Activated T-cell treated with anti-CD3 and anti-CD28 coated beads, Interleukin-2, amount 50 U/mL, for 24 hours (primary cell): ENCODE results near the gene APBA2.

Experiments
- DNase-seq: peaks from one replicate; pipeline ENCODE4 v3.0.0-alpha.2; 2020
- H3K27ac Mint-ChIP-seq: 2 replicates; pipeline ENCODE4 v1.8.0; 2020; ENCODE audit warnings: mild to moderate bottlenecking, mixed read lengths
- H3K27me3 Mint-ChIP-seq: 2 replicates; pipeline ENCODE4 v1.8.0; 2020; ENCODE audit warnings: mixed read lengths
- H3K36me3 Mint-ChIP-seq: 2 replicates; pipeline ENCODE4 v1.8.0; 2020; ENCODE audit warnings: low read depth, mixed read lengths
- H3K4me1 Mint-ChIP-seq: 2 replicates; pipeline ENCODE4 v1.8.0; 2020; ENCODE audit warnings: low read depth, mixed read lengths
- H3K4me3 Mint-ChIP-seq: 2 replicates; pipeline ENCODE4 v1.8.0; 2020; ENCODE audit warnings: mild to moderate bottlenecking, moderate library complexity, mixed read lengths
- H3K9me3 Mint-ChIP-seq: 2 replicates; pipeline ENCODE4 v1.8.0; 2020; ENCODE audit warnings: mixed read lengths

The APBA2 gene

DNA sequence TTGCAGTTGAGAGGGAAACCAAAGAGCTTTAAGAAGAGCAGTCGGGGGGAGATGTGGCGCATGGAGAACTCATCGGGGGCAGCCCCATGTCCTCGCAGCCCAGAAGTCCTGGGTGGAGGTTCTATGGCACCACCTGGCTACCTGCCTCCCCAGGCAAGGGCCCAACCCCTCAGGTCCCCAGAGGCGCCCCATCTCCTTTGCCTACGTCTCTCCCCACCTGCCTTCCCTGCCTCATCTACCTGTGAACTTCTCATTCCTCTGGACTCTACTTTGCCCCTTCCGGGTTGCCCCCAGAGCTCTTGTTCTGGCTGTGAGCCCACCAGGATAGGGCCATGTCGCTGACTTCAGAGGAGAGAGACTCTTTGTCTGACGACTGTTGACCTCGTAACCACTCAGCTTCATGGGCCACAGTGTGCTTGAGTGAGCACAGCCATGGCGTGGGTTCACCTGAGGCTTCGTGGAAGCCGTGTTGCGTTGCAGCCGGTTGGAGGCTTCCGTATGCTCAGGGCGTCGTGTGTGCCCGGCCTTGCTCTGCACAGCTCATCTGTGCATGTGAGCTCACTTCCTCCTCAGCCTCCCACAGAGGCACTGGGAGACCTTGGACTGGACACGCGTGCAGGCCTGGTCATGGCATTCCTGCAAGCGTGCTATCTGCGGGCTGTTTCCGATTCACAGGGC, 13.4 kb downstream of the APBA2 start:
- Mint-ChIP-seq H3K27ac (no peak overlapping the region), H3K4me3 (no peak overlapping the region)

DNA sequence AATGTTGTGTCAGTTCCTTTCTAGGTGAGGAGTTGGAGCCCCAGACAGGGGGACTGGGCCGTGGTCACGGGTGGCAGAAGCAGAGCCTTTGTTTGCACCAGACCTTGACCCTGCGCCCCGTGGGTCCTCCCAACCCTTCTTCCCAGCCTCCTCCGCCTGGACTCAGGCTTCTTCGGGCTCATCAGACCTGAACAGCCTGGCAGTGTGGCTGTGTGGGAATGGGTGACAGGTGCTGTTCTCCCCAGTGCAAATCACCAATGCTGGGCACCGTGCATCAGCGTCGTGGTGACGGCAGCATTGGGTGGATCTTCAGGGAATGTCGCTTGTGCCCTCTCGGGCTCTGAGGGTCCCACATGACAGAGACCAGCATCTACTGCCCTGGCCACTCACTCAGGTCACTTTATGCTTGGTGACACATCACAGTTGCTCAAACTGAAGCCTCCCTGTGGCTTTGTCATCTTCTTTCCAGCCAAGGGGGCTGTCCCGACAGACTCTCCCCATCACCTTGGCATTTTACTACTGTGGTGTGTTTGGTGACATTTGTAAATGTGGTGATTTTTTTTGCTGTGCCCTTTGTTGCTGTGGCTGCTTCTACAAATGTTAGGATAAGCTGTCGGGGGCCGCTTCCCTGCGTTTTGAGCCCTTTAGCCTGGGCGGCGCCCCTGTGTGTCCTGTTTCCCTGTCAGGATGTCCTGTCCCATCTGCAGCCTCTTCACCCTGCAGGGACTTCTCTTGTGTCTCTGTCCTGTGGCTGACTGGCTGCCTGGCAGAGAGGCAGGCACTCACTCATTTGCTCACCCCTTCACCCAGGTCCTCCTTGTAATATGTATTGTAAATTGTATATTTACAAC, 14.5 kb downstream of the APBA2 start:
- no peaks in the 10 kb centered on the region for H3K27me3 Mint-ChIP-seq
- H3K36me3 Mint-ChIP-seq = no peaks in the 10 kb centered on the region
- H3K4me3 Mint-ChIP-seq = no peak overlapping the region
- peaks cover 78% of the 10 kb centered on the region for H3K4me1 Mint-ChIP-seq
- no peaks in the 10 kb centered on the region for H3K9me3 Mint-ChIP-seq
- no peak for DNase-seq
- peak overlapping the region; percentile 24 for H3K27ac Mint-ChIP-seq

More for the DNA sequence above, 13.4 kb downstream of the APBA2 start:
- H3K9me3 Mint-ChIP-seq = no peaks in the 10 kb centered on the region
- peaks cover 71% of the 10 kb centered on the region for H3K4me1 Mint-ChIP-seq
- no peaks in the 10 kb centered on the region for H3K27me3 Mint-ChIP-seq
- no peaks in the 10 kb centered on the region for H3K36me3 Mint-ChIP-seq
- no peak for DNase-seq

DNA sequence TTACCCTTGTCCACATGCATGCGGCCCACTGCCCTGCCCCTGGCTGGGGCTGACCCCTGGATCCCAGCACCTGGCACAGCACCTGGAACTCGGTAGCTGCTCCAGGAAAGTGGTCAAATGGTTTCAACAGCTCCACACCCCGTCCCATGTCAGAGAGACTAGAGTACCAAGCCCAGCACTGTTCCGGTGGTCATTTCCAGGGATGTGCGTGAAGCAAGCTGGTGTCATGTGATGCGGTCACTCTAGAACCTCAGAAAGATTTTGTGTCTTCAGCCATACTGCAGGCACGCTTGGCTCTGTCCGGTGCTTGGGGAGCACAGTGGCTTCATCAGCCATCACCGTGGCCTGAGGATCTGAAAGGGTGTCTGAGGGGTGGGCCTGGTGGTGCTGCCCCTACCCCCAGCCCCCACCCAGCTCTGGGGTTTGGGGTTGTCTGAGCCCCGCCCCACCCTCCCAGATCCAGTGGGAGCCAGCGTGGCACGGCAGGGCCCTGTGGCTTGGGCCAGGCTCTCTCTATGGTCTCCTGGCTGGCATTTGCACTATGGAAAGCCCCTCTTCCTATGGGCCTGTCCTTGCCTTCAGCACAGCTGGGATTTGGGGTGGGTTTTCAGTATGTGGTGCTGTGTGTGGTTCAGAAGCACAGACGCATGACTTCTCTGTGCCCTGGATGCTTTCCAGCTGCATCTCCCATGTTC, 15.3 kb downstream of the APBA2 start:
- Mint-ChIP-seq H3K27ac (peak overlapping the region; percentile 24), H3K27me3 (no peaks in the 10 kb centered on the region), H3K4me3 (no peak overlapping the region), H3K9me3 (no peaks in the 10 kb centered on the region), H3K36me3 (no peaks in the 10 kb centered on the region), H3K4me1 (peaks cover 85% of the 10 kb centered on the region)
- DNase-seq = no peak

- H3K36me3 Mint-ChIP-seq = no peaks in the 10 kb centered on the region
- H3K9me3 Mint-ChIP-seq = no peaks in the 10 kb centered on the region
- no peak overlapping the region for H3K27ac Mint-ChIP-seq
- H3K27me3 Mint-ChIP-seq = no peaks in the 10 kb centered on the region
- H3K4me1 Mint-ChIP-seq = peaks cover 87% of the 10 kb centered on the region
- DNase-seq = no peak
- H3K4me3 Mint-ChIP-seq = no peak overlapping the region
These were observed 15.8 kb downstream of the APBA2 start for GRCh38 chr15:28901587-28901980.

- no peaks in the 10 kb centered on the region for H3K27me3 Mint-ChIP-seq
These were observed 16.4 kb downstream of the APBA2 start for GRCh38 chr15:28901987-28902745.

GRCh38 chr15:28902856-28903255, 17.1 kb downstream of the APBA2 start:
- no peaks in the 10 kb centered on the region for H3K9me3 Mint-ChIP-seq
- peak overlapping the region; percentile 42 for H3K27ac Mint-ChIP-seq
- H3K4me3 Mint-ChIP-seq = no peak overlapping the region
- DNase-seq = peak; percentile 12
- H3K27me3 Mint-ChIP-seq = no peaks in the 10 kb centered on the region
- H3K36me3 Mint-ChIP-seq = no peaks in the 10 kb centered on the region
- peaks cover 88% of the 10 kb centered on the region for H3K4me1 Mint-ChIP-seq

More at GRCh38 chr15:28901987-28902745, 16.4 kb downstream of the APBA2 start:
- Mint-ChIP-seq H3K9me3 (no peaks in the 10 kb centered on the region), H3K4me1 (peaks cover 85% of the 10 kb centered on the region), H3K4me3 (no peak overlapping the region), H3K27ac (peak overlapping the region; percentile 53), H3K36me3 (no peaks in the 10 kb centered on the region)
- peak; percentile 16 for DNase-seq

DNA sequence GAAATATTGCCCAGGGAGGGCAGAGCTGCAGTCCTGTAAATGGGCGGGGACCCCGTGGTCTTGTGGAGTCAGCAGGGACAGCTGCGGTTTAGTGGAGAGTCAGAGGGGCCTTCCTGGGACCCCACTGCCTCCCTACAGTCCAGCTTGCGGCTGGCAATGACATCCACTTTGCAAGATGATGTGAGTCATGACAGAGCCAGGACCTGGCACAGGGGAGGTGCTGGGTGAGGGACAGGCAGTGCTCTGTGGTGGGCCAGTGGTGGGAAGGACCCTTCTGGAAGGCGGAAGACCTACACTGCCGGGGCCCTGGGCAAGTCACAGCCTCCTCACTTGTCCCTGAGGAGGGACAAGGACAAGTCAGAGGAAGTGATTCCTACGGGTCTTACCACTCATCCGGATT, 17.8 kb downstream of the APBA2 start:
- Mint-ChIP-seq H3K27ac (peak overlapping the region; percentile 42), H3K27me3 (no peaks in the 10 kb centered on the region), H3K4me1 (peaks cover 85% of the 10 kb centered on the region), H3K9me3 (no peaks in the 10 kb centered on the region), H3K36me3 (no peaks in the 10 kb centered on the region), H3K4me3 (no peak overlapping the region)
- peak; percentile 23 for DNase-seq

GRCh38 chr15:28904003-28904402, 18.2 kb downstream of the APBA2 start:
- peak overlapping the region; percentile 38 for H3K27ac Mint-ChIP-seq
- no peaks in the 10 kb centered on the region for H3K27me3 Mint-ChIP-seq
- no peak overlapping the region for H3K4me3 Mint-ChIP-seq
- peak; percentile 20 for DNase-seq
- H3K36me3 Mint-ChIP-seq = no peaks in the 10 kb centered on the region
- H3K4me1 Mint-ChIP-seq = peaks cover 83% of the 10 kb centered on the region
- no peaks in the 10 kb centered on the region for H3K9me3 Mint-ChIP-seq

GRCh38 chr15:28904541-28905315, 19.0 kb downstream of the APBA2 start:
- peaks cover 82% of the 10 kb centered on the region for H3K4me1 Mint-ChIP-seq
- H3K4me3 Mint-ChIP-seq = no peak overlapping the region
- no peaks in the 10 kb centered on the region for H3K9me3 Mint-ChIP-seq
- DNase-seq = peak; percentile 20
- peak overlapping the region; percentile 3 for H3K27ac Mint-ChIP-seq
- H3K36me3 Mint-ChIP-seq = peaks cover 5% of the 10 kb centered on the region
- H3K27me3 Mint-ChIP-seq = no peaks in the 10 kb centered on the region

DNA sequence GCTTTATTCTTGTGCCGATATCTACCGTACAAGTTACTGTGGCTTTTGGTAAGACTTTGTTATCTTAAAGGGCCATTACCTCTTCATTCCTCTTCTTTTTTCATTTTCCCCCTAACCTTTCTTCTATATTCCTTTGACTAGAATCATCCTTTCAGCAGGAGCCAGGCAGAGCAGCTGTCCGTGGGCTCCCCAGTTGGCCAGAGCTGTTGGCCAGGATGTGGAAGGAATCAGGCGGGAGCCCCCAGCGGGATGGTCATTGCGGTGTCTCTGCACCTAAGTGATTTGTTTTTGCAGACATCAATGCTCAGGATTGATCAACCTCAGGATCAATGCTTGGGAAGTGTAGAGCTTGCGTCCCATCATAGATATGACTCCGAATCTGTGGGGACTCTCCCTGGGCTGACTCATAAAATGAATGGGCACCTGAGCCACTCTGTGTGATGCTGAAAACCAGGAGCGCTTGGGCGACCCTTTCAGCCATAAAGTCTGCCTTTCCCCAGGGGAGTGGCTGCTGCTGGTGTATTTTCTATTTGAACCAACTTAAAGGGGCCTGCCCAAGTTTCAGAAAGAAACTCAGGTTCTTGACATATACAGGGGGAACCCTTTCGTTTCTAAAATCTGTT, 21.7 kb downstream of the APBA2 start:
- Mint-ChIP-seq H3K4me1 (peaks cover 76% of the 10 kb centered on the region), H3K27ac (no peak overlapping the region), H3K27me3 (no peaks in the 10 kb centered on the region), H3K36me3 (peaks cover 5% of the 10 kb centered on the region), H3K9me3 (no peaks in the 10 kb centered on the region), H3K4me3 (no peak overlapping the region)
- DNase-seq = peak; percentile 14

- no peak overlapping the region for H3K27ac Mint-ChIP-seq
- H3K27me3 Mint-ChIP-seq = no peaks in the 10 kb centered on the region
- DNase-seq = peak; percentile 9
- H3K9me3 Mint-ChIP-seq = no peaks in the 10 kb centered on the region
- peaks cover 5% of the 10 kb centered on the region for H3K36me3 Mint-ChIP-seq
- H3K4me1 Mint-ChIP-seq = peaks cover 62% of the 10 kb centered on the region
- no peak overlapping the region for H3K4me3 Mint-ChIP-seq
These were observed 24.3 kb downstream of the APBA2 start for GRCh38 chr15:28909958-28910500.

DNA sequence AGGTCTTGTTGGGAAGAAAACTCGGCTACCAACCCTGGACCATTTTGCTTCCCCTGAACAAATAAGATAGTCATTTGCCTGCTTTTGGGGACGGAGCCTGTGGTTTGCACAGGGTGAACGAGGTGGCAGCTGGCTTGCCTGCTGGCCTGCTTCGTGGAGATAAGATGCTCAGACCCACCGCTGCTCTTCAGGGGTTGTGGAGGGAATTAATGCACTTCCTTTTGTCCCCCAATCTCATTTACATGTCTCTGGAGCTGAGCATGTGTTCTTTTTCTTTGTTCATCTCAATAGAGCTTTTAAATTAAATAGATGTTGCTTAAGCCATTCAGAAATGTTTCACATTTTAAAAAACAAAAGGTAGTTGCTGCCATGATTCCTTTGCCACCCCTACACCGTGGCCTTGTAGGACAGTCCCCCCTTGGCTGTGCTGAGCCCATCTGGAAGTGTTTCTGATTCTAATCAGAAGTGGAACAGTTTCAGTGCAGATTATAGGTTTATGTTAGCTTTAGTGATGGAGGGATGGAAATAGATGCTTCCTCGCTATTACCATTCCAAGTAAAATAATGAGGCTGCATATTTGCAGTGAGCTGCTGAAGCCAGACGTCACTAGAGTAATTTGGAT, 25.6 kb downstream of the APBA2 start:
- peaks cover 5% of the 10 kb centered on the region for H3K36me3 Mint-ChIP-seq
- no peak overlapping the region for H3K4me3 Mint-ChIP-seq
- H3K9me3 Mint-ChIP-seq = no peaks in the 10 kb centered on the region
- DNase-seq = peak; percentile 25
- peaks cover 51% of the 10 kb centered on the region for H3K4me1 Mint-ChIP-seq
- H3K27me3 Mint-ChIP-seq = no peaks in the 10 kb centered on the region
- H3K27ac Mint-ChIP-seq = no peak overlapping the region

DNA sequence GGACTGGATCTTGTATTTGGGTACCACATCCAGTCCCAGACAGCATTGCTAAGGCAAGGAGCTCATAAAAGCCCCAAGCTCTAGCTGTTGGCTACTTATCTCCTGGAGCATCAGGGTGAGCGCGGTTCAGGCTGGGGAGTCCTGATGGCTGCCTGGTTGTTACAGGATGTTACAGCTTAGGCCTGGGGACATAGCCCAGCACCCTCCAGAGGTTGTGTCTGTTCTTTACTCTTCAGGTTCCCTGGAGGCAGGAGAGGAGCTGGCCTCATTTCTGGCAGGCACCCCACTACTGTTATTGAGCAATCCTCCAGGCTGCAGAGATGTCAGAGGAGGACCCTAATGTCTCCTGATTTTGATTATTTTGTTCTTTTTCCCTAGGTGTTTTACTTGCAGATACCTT, 26.6 kb downstream of the APBA2 start:
- peak; percentile 26 for DNase-seq
- no peak overlapping the region for H3K27ac Mint-ChIP-seq
- no peak overlapping the region for H3K4me3 Mint-ChIP-seq
- no peaks in the 10 kb centered on the region for H3K9me3 Mint-ChIP-seq
- H3K36me3 Mint-ChIP-seq = peaks cover 5% of the 10 kb centered on the region
- peaks cover 44% of the 10 kb centered on the region for H3K4me1 Mint-ChIP-seq
- H3K27me3 Mint-ChIP-seq = no peaks in the 10 kb centered on the region
